Vagina (tissue), 2 donors: ENCODE measurements around the gene XKR8. TPM values are rescaled to one million over a fixed set of nuclear protein-coding genes. Genes with fewer than 3 reads are reported as not detected.
"Not testable (repeated sequence)": the region's sequence is repeated elsewhere in the genome, so short reads cannot be mapped to it uniquely, and the experiment has no call there.

Experiments used
- DNase-seq, 2 donors: peaks; one replicate each; pipeline ENCODE4 v3.0.0-alpha.2; 2017; ENCODE audit errors: extremely low spot score in 2 of 2
- H3K27ac ChIP-seq: fragments of 200-600 bp; sonication (generic); one replicate; pipeline ENCODE4 v1.5.1; 2019
- H3K27me3 ChIP-seq: fragments of 200-600 bp; sonication (generic); one replicate; pipeline ENCODE4 v1.5.1; 2019
- H3K36me3 ChIP-seq, 2 donors: fragments of 200-600 bp; sonication (generic); one replicate each; pipeline ENCODE4 v1.5.1; 2017 to 2019
- H3K4me1 ChIP-seq: fragments of 200-600 bp; sonication (generic); one replicate; pipeline ENCODE4 v1.5.1; 2019
- H3K4me3 ChIP-seq, 2 donors: fragments of 200-600 bp; sonication (generic); 1 replicate in 1 of 2; 2 replicates in 1 of 2; pipeline ENCODE4 v1.5.1; 2016 to 2019
- H3K9me3 ChIP-seq: fragments of 200-600 bp; sonication (generic); one replicate; pipeline ENCODE4 v1.5.1; 2019
- CTCF ChIP-seq, 3 experiments: fragments of 450-650 bp in 2 of 3; fragments of 200-600 bp in 1 of 3; sonication (generic) in 1 of 3; IDR thresholded peaks; one replicate each; pipeline ENCODE4 v1.5.1; 2017 to 2019; ENCODE audit warnings: antibody characterized with exemption in 3 of 3, mild to moderate bottlenecking in 2 of 3, moderate library complexity in 2 of 3
- POLR2A ChIP-seq, 2 donors: fragments of 450-650 bp; IDR thresholded peaks; one replicate each; pipeline ENCODE4 v1.6.1; 2017; ENCODE audit warnings: antibody characterized with exemption in 2 of 2, mild to moderate bottlenecking in 2 of 2, moderate library complexity in 2 of 2
- POLR2AphosphoS5 ChIP-seq, 2 donors: sonication (generic); formaldehyde crosslinking; IDR thresholded peaks; one replicate each; pipeline ENCODE4 v1.9.0; 2017; ENCODE audit warnings: antibody characterized with exemption in 2 of 2, mild to moderate bottlenecking in 2 of 2, low read depth in 1 of 2; ENCODE audit not compliant: insufficient read depth in 1 of 2
- intact Hi-C: fragments of 100-400 bp; cut with DNase I; formaldehyde crosslinking; loops from one replicate; pipeline ENCODE4 v1.15.1; 2023
- total RNA-seq: library from RNA; depleted of rRNA; stranded (reverse); fragments of >200 nt; gene quantifications from one replicate; pipeline ENCODE4 v1.2.3, GENCODE V29; 2016

XKR8 gene
- total RNA-seq, 1 donor from 2014 or later: 7.4 TPM

DNA sequence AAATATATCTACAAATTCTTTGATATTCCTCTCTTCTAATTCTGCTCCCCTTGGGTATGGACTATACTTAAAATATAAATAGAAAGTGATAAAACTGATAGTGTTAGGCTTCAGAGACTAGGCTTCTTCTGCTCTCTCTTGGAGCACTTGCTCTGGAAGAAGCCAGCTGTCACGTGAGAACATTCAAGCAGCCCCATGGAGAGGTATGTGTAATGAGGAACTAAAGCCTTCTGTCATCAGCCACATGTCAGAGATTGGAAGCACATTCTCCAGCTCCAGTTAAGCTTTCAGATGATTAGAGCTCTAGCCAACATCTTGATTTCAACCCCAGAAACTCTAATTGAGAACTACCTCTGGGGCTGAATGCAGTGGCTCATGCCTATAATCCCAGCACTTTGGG, 34.3 kb downstream of the XKR8 start:
- Histone ChIP-seq H3K4me3 (no peak overlapping the region), H3K9me3 (no peaks in the 10 kb centered on the region), H3K36me3 (peaks cover 0 to 68% of the 10 kb centered on the region in 2 donors), H3K27ac (no peak overlapping the region), H3K27me3 (no peaks in the 10 kb centered on the region), H3K4me1 (no peaks in the 10 kb centered on the region)
- DNase-seq: no peak
- TF ChIP-seq POLR2AphosphoS5 (IDR thresholded peaks at IDR 0.05; ENCODE audit: insufficient read depth in 1 of 2, low read depth in 1 of 2): no peak
- TF ChIP-seq POLR2A (IDR thresholded peaks at IDR 0.05): no peak
- no peak for TF ChIP-seq CTCF (IDR thresholded peaks at IDR 0.05)
- intact Hi-C loops: no loop called here

DNA sequence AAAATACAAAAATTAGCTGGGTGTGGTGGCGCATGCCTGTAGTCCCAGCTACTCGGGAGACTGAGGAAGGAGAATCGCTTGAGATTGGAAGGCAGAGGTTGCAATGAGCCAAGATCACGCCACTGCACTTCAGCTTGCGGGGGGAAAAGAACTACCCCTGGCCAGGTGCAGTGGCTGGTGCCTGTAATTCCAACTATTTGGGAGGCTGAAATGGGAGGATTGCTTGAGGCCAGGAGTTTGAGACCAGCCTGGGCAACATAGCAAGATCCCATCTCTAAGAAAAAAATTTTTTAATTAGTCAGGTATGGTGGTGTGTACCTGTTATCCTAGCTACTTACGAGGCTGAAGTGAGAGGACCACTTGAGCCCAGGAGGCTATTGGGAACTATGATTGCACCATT, 34.8 kb downstream of the XKR8 start:
- DNase-seq, H3K9me3 ChIP-seq, H3K4me3 ChIP-seq, H3K27ac ChIP-seq, H3K27me3 ChIP-seq, H3K4me1 ChIP-seq, intact Hi-C loops: not testable (repeated sequence)
- peaks cover 0 to 68% of the 10 kb centered on the region in 2 donors for H3K36me3 ChIP-seq

GRCh38 chr1:27999055-27999454, 39.3 kb downstream of the XKR8 start:
- intact Hi-C loops: no loop called here
- Histone ChIP-seq H3K27me3 (no peaks in the 10 kb centered on the region), H3K4me3 (no peak overlapping the region), H3K9me3 (no peaks in the 10 kb centered on the region), H3K27ac (no peak overlapping the region), H3K36me3 (peaks cover 0 to 67% of the 10 kb centered on the region in 2 donors), H3K4me1 (no peaks in the 10 kb centered on the region)
- TF ChIP-seq CTCF (IDR thresholded peaks at IDR 0.05): no peak
- TF ChIP-seq POLR2A (IDR thresholded peaks at IDR 0.05): no peak
- TF ChIP-seq POLR2AphosphoS5 (IDR thresholded peaks at IDR 0.05; ENCODE audit: insufficient read depth in 1 of 2, low read depth in 1 of 2): no peak
- no peak for DNase-seq

DNA sequence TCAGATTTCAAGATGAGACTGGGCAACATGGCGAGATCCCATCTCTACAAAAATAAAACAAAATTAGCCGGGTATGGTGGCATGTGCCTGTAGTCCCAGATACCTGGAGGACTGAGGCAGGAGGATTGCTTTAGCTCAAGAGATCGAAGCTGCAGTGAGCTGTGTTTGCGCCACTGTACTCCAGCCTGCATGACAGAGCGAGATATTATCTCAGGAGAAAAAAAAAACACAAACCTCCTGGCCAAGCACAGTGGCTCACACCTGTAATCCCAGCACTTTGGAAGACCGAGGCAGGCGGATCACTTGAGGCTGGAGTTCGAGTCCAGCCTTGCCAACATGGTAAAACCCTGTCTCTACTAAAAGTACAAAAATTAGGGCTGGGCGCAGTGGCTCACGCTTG, 42.8 kb downstream of the XKR8 start:
- Histone ChIP-seq H3K4me1 (no peaks in the 10 kb centered on the region), H3K27me3 (no peaks in the 10 kb centered on the region), H3K36me3 (peaks cover 0 to 52% of the 10 kb centered on the region in 2 donors), H3K27ac (no peak overlapping the region), H3K9me3 (no peaks in the 10 kb centered on the region), H3K4me3 (no peak overlapping the region)
- intact Hi-C loops: no loop called here
- TF ChIP-seq POLR2AphosphoS5 (IDR thresholded peaks at IDR 0.05; ENCODE audit: insufficient read depth in 1 of 2, low read depth in 1 of 2) (no peak), CTCF (IDR thresholded peaks at IDR 0.05) (no peak), POLR2A (IDR thresholded peaks at IDR 0.05) (no peak)
- DNase-seq: no peak

DNA sequence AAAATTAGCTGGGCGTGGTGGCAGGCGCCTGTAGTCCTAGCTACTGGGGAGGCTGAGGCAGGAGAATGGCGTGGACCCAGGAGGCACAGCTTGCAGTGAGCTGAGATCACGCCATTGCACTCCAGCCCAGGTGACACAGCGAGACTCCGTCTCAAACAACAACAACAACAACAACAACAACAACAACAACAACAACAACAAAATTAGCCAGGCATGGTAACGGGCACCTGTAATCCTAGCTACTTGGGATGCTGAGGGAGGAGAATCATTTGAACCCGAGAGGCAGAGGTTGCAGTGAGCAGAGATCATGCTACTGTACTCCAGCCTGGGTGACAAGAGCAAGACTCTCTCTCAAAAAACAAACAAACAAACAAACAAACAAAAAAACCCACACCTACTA, 43.3 kb downstream of the XKR8 start:
- DNase-seq, intact Hi-C loops: not testable (repeated sequence)
- H3K36me3 ChIP-seq: peaks cover 0 to 47% of the 10 kb centered on the region in 2 donors

GRCh38 chr1:28010969-28011368, 51.2 kb downstream of the XKR8 start:
- no peak overlapping the region for H3K27ac ChIP-seq
- H3K4me1 ChIP-seq: no peaks in the 10 kb centered on the region
- intact Hi-C loops: no loop called here
- no peak for DNase-seq
- H3K27me3 ChIP-seq: no peaks in the 10 kb centered on the region
- H3K9me3 ChIP-seq: no peaks in the 10 kb centered on the region
- H3K4me3 ChIP-seq: no peak overlapping the region
- H3K36me3 ChIP-seq: peaks cover 0 to 31% of the 10 kb centered on the region in 2 donors
- TF ChIP-seq POLR2AphosphoS5 (IDR thresholded peaks at IDR 0.05; ENCODE audit: insufficient read depth in 1 of 2, low read depth in 1 of 2) (no peak), CTCF (IDR thresholded peaks at IDR 0.05) (no peak), POLR2A (IDR thresholded peaks at IDR 0.05) (no peak)

More for the DNA sequence above, 43.3 kb downstream of the XKR8 start:
- H3K27me3 ChIP-seq, H3K9me3 ChIP-seq, H3K4me1 ChIP-seq, H3K27ac ChIP-seq, H3K4me3 ChIP-seq: not testable (repeated sequence)

Other genes starting within 250 kb of the XKR8 start
- 16.7 TPM for gene FAM76A, start 234.0 kb upstream of the XKR8 start, total RNA-seq
- 34.6 TPM for gene STX12, start 186.8 kb upstream of the XKR8 start, total RNA-seq
- gene PPP1R8, start 129.2 kb upstream of the XKR8 start, total RNA-seq: 33.4 TPM
- 21.9 TPM for gene THEMIS2, start 87.4 kb upstream of the XKR8 start, total RNA-seq
- 10.8 TPM for gene RPA2, start 45.4 kb upstream of the XKR8 start, total RNA-seq
- 2.0 TPM for gene SMPDL3B, start 25.0 kb upstream of the XKR8 start, total RNA-seq
- 16.0 TPM for gene EYA3, start 128.6 kb downstream of the XKR8 start, total RNA-seq
- gene PTAFR, start 216.7 kb downstream of the XKR8 start, total RNA-seq: 1.2 TPM